Measurements from ENCODE around the gene MMD2.

Gene MMD2

GRCh38 chr7:4951903-4952636 lies 6.9 kb downstream of the MMD2 start:
- no peaks in the 10 kb centered on the region for H3K9me3 ChIP-seq (ENCODE audit: control insufficient read depth, low read length)
- no peak overlapping the region for H3K9ac ChIP-seq (ENCODE audit: low read length)
- H3K4me3 ChIP-seq (ENCODE audit: low read length), result no peak overlapping the region
- H3K4me1 ChIP-seq (ENCODE audit: control insufficient read depth, insufficient read depth, low read length), result no peaks in the 10 kb centered on the region
- H3K27me3 ChIP-seq (replicated peaks; ENCODE audit: control insufficient read depth, insufficient read depth, low read length), result peaks cover 9% of the 10 kb centered on the region
- peak; percentile 39 for DNase-seq (ENCODE audit: low read depth)
- H3K36me3 ChIP-seq (ENCODE audit: control insufficient read depth, insufficient read depth, low read length, severe bottlenecking), result no peaks in the 10 kb centered on the region

- Histone ChIP-seq H3K9me3 (ENCODE audit: control insufficient read depth, low read length) (no peaks in the 10 kb centered on the region), H3K9ac (ENCODE audit: low read length) (no peak overlapping the region), H3K27me3 (replicated peaks; ENCODE audit: control insufficient read depth, insufficient read depth, low read length) (peaks cover 5% of the 10 kb centered on the region)
Measured at GRCh38 chr7:4951304-4951703, 7.7 kb downstream of the MMD2 start.

GRCh38 chr7:4948402-4948801 lies 10.6 kb downstream of the MMD2 start:
- Histone ChIP-seq H3K36me3 (ENCODE audit: control insufficient read depth, insufficient read depth, low read length, severe bottlenecking) (no peaks in the 10 kb centered on the region), H3K9me3 (ENCODE audit: control insufficient read depth, low read length) (no peaks in the 10 kb centered on the region), H3K4me3 (ENCODE audit: low read length) (no peak overlapping the region), H3K27me3 (replicated peaks; ENCODE audit: control insufficient read depth, insufficient read depth, low read length) (peaks cover 6% of the 10 kb centered on the region), H3K9ac (ENCODE audit: low read length) (no peak overlapping the region), H3K4me1 (ENCODE audit: control insufficient read depth, insufficient read depth, low read length) (no peaks in the 10 kb centered on the region)
- DNase-seq (ENCODE audit: low read depth), result no peak

More at GRCh38 chr7:4951304-4951703, 7.7 kb downstream of the MMD2 start:
- H3K4me1 ChIP-seq (ENCODE audit: control insufficient read depth, insufficient read depth, low read length), result no peaks in the 10 kb centered on the region
- H3K4me3 ChIP-seq (ENCODE audit: low read length), result no peak overlapping the region
- no peak for DNase-seq (ENCODE audit: low read depth)
- H3K36me3 ChIP-seq (ENCODE audit: control insufficient read depth, insufficient read depth, low read length, severe bottlenecking), result no peaks in the 10 kb centered on the region

- H3K4me3 ChIP-seq (ENCODE audit: low read length), result no peak overlapping the region
- no peaks in the 10 kb centered on the region for H3K4me1 ChIP-seq (ENCODE audit: control insufficient read depth, insufficient read depth, low read length)
- DNase-seq (ENCODE audit: low read depth), result no peak
- peaks cover 4% of the 10 kb centered on the region for H3K27me3 ChIP-seq (replicated peaks; ENCODE audit: control insufficient read depth, insufficient read depth, low read length)
- no peaks in the 10 kb centered on the region for H3K9me3 ChIP-seq (ENCODE audit: control insufficient read depth, low read length)
- H3K36me3 ChIP-seq (ENCODE audit: control insufficient read depth, insufficient read depth, low read length, severe bottlenecking), result no peaks in the 10 kb centered on the region
- H3K9ac ChIP-seq (ENCODE audit: low read length), result no peak overlapping the region
Measured at GRCh38 chr7:4945949-4946348, 13.0 kb downstream of the MMD2 start.

GRCh38 chr7:4944939-4945338 lies 14.0 kb downstream of the MMD2 start:
- Histone ChIP-seq H3K9me3 (ENCODE audit: control insufficient read depth, low read length) (no peaks in the 10 kb centered on the region), H3K9ac (ENCODE audit: low read length) (no peak overlapping the region), H3K4me3 (ENCODE audit: low read length) (no peak overlapping the region), H3K27me3 (replicated peaks; ENCODE audit: control insufficient read depth, insufficient read depth, low read length) (peaks cover 12% of the 10 kb centered on the region), H3K36me3 (ENCODE audit: control insufficient read depth, insufficient read depth, low read length, severe bottlenecking) (no peaks in the 10 kb centered on the region), H3K4me1 (ENCODE audit: control insufficient read depth, insufficient read depth, low read length) (no peaks in the 10 kb centered on the region)
- DNase-seq (ENCODE audit: low read depth), result no peak

GRCh38 chr7:4943297-4943696 lies 15.7 kb downstream of the MMD2 start:
- Histone ChIP-seq H3K4me3 (ENCODE audit: low read length) (no peak overlapping the region), H3K36me3 (ENCODE audit: control insufficient read depth, insufficient read depth, low read length, severe bottlenecking) (no peaks in the 10 kb centered on the region), H3K4me1 (ENCODE audit: control insufficient read depth, insufficient read depth, low read length) (no peaks in the 10 kb centered on the region), H3K9ac (ENCODE audit: low read length) (no peak overlapping the region), H3K27me3 (replicated peaks; ENCODE audit: control insufficient read depth, insufficient read depth, low read length) (peaks cover 15% of the 10 kb centered on the region), H3K9me3 (ENCODE audit: control insufficient read depth, low read length) (no peaks in the 10 kb centered on the region)
- DNase-seq (ENCODE audit: low read depth), result no peak

GRCh38 chr7:4939971-4940728 lies 18.8 kb downstream of the MMD2 start:
- H3K4me3 ChIP-seq (ENCODE audit: low read length), result no peak overlapping the region
- no peaks in the 10 kb centered on the region for H3K4me1 ChIP-seq (ENCODE audit: control insufficient read depth, insufficient read depth, low read length)
- no peak for DNase-seq (ENCODE audit: low read depth)
- H3K27me3 ChIP-seq (replicated peaks; ENCODE audit: control insufficient read depth, insufficient read depth, low read length), result peaks cover 17% of the 10 kb centered on the region
- H3K9ac ChIP-seq (ENCODE audit: low read length), result no peak overlapping the region
- H3K9me3 ChIP-seq (ENCODE audit: control insufficient read depth, low read length), result no peaks in the 10 kb centered on the region
- H3K36me3 ChIP-seq (ENCODE audit: control insufficient read depth, insufficient read depth, low read length, severe bottlenecking), result no peaks in the 10 kb centered on the region

- Histone ChIP-seq H3K4me3 (ENCODE audit: low read length) (no peak overlapping the region), H3K36me3 (ENCODE audit: control insufficient read depth, insufficient read depth, low read length, severe bottlenecking) (no peaks in the 10 kb centered on the region), H3K9me3 (ENCODE audit: control insufficient read depth, low read length) (no peaks in the 10 kb centered on the region), H3K4me1 (ENCODE audit: control insufficient read depth, insufficient read depth, low read length) (no peaks in the 10 kb centered on the region), H3K27me3 (replicated peaks; ENCODE audit: control insufficient read depth, insufficient read depth, low read length) (peaks cover 20% of the 10 kb centered on the region), H3K9ac (ENCODE audit: low read length) (no peak overlapping the region)
- no peak for DNase-seq (ENCODE audit: low read depth)
Measured at GRCh38 chr7:4937411-4937810, 21.6 kb downstream of the MMD2 start.

GRCh38 chr7:4934419-4935025 lies 24.5 kb downstream of the MMD2 start:
- Histone ChIP-seq H3K27me3 (replicated peaks; ENCODE audit: control insufficient read depth, insufficient read depth, low read length) (peaks cover 9% of the 10 kb centered on the region), H3K4me3 (ENCODE audit: low read length) (no peak overlapping the region), H3K36me3 (ENCODE audit: control insufficient read depth, insufficient read depth, low read length, severe bottlenecking) (no peaks in the 10 kb centered on the region), H3K9ac (ENCODE audit: low read length) (no peak overlapping the region), H3K9me3 (ENCODE audit: control insufficient read depth, low read length) (no peaks in the 10 kb centered on the region), H3K4me1 (ENCODE audit: control insufficient read depth, insufficient read depth, low read length) (no peaks in the 10 kb centered on the region)
- DNase-seq (ENCODE audit: low read depth), result no peak

GRCh38 chr7:4931943-4932342 lies 27.0 kb downstream of the MMD2 start:
- Histone ChIP-seq H3K36me3 (ENCODE audit: control insufficient read depth, insufficient read depth, low read length, severe bottlenecking) (no peaks in the 10 kb centered on the region), H3K9me3 (ENCODE audit: control insufficient read depth, low read length) (no peaks in the 10 kb centered on the region), H3K4me3 (ENCODE audit: low read length) (no peak overlapping the region), H3K4me1 (ENCODE audit: control insufficient read depth, insufficient read depth, low read length) (no peaks in the 10 kb centered on the region), H3K9ac (ENCODE audit: low read length) (no peak overlapping the region), H3K27me3 (replicated peaks; ENCODE audit: control insufficient read depth, insufficient read depth, low read length) (peaks cover 23% of the 10 kb centered on the region)
- no peak for DNase-seq (ENCODE audit: low read depth)

- Histone ChIP-seq H3K27me3 (replicated peaks; ENCODE audit: control insufficient read depth, insufficient read depth, low read length) (peaks cover 14% of the 10 kb centered on the region), H3K9me3 (ENCODE audit: control insufficient read depth, low read length) (peaks cover 3% of the 10 kb centered on the region), H3K4me3 (ENCODE audit: low read length) (no peak overlapping the region), H3K9ac (ENCODE audit: low read length) (no peak overlapping the region), H3K4me1 (ENCODE audit: control insufficient read depth, insufficient read depth, low read length) (no peaks in the 10 kb centered on the region), H3K36me3 (ENCODE audit: control insufficient read depth, insufficient read depth, low read length, severe bottlenecking) (no peaks in the 10 kb centered on the region)
- no peak for DNase-seq (ENCODE audit: low read depth)
Measured at GRCh38 chr7:4929005-4929404, 30.0 kb downstream of the MMD2 start.

Measured in adipocyte (in vitro differentiated cells).